Measurements from ENCODE around the gene MOSMO.

DNA sequence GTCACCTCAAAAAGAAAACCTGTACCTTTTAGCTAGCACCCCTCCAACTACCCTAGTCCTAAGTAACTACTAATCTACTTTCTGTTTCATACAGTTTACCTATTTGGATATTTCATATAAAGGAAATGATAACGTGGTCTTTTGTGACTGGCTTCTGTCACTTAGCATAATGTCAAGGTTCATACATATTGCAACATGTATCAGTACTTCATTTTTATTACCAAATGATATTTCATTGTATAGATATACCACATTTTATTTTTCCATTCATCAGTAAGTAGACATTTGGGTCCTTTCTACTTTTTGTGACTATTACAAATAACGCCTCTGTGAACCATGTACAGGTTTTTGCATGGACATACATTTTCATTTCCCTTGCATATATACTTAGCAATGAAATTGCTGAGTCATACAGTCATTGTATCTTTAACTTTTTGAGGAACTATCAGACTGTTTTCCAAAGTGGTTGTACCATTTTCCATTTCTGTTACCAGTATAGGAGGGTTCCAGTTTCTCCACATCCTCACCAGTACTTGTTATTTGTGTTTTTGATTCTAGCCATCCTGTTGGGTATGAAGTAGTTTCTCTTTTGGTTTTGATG lies 23.7 kb downstream of the MOSMO start:
- no peak for TF ChIP-seq EZH2 (IDR thresholded peaks at IDR 0.05; ENCODE audit: low read depth)
- TF ChIP-seq, protein P1, sequence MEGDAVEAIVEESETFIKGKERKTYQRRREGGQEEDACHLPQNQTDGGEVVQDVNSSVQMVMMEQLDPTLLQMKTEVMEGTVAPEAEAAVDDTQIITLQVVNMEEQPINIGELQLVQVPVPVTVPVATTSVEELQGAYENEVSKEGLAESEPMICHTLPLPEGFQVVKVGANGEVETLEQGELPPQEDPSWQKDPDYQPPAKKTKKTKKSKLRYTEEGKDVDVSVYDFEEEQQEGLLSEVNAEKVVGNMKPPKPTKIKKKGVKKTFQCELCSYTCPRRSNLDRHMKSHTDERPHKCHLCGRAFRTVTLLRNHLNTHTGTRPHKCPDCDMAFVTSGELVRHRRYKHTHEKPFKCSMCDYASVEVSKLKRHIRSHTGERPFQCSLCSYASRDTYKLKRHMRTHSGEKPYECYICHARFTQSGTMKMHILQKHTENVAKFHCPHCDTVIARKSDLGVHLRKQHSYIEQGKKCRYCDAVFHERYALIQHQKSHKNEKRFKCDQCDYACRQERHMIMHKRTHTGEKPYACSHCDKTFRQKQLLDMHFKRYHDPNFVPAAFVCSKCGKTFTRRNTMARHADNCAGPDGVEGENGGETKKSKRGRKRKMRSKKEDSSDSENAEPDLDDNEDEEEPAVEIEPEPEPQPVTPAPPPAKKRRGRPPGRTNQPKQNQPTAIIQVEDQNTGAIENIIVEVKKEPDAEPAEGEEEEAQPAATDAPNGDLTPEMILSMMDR (conservative IDR thresholded peaks at IDR 0.05), result no peak

Data from PC-9 (cell line).